Endothelial cell of umbilical vein (primary cell): ENCODE results near the gene HOXA10. TPM values are rescaled to one million over a fixed set of nuclear protein-coding genes. Genes with fewer than 3 reads are reported as not detected.
A peak's percentile ranks its signal among the peaks of the same experiment; 100 is the strongest.

Source experiments
- BruUV-seq: library from RNA; stranded (reverse); fragments of 400-500 nt; replicated peaks from 2 replicates; lab custom pipeline; 2021; lab: Mats Ljungman, UMichigan
- CTCF ChIA-PET: fragments of 300-600, 350-600 bp; sonication (Branson Sonifier 250); formaldehyde crosslinking; loops from one replicate; lab custom pipeline; 2021; ENCODE audit warnings: antibody characterized with exemption, inconsistent platforms; lab: Charles Lee
- POLR2A ChIA-PET: fragments of 300-600, 350-600 bp; sonication (Branson Sonifier 250); formaldehyde crosslinking; loops from one replicate; lab custom pipeline; 2021; ENCODE audit warnings: antibody characterized with exemption, inconsistent platforms; lab: Charles Lee
- DNase-seq: peaks from one replicate; pipeline ENCODE4 v3.0.0-alpha.2; 2011; ENCODE audit warnings: low read depth, low spot score
- FAIRE-seq: peaks from 2 replicates; lab custom pipeline; 2011; peaks lifted over from hg19 to GRCh38; lab: Jason Lieb, UNC
- H2AFZ ChIP-seq: 2 replicates; pipeline ENCODE4 v1.6.0; 2012; ENCODE audit warnings: low read depth, low read length, control low read depth, inconsistent platforms
- H3K27ac ChIP-seq: 2 replicates; pipeline ENCODE4 v1.5.1; 2011; ENCODE audit warnings: low read depth, mild to moderate bottlenecking, control low read depth, low read length, moderate library complexity; ENCODE audit not compliant: insufficient read depth
- H3K27me3 ChIP-seq, 2 experiments: 2 replicates each; pipeline versions ENCODE4 v1.6.0 to v1.6.1; 2011; ENCODE audit warnings: low read length in 2 of 2, mixed read lengths in 1 of 2; ENCODE audit not compliant: control insufficient read depth in 2 of 2, insufficient read depth in 2 of 2
- H3K36me3 ChIP-seq, 2 experiments: 2 replicates in 1 of 2; 3 replicates in 1 of 2; pipeline ENCODE4 v1.5.1; 2011; ENCODE audit warnings: low read length in 2 of 2, mild to moderate bottlenecking in 1 of 2, moderate library complexity in 1 of 2; ENCODE audit not compliant: control insufficient read depth in 2 of 2, insufficient read depth in 2 of 2; ENCODE audit errors: extremely low read depth in 1 of 2
- H3K4me1 ChIP-seq: 3 replicates; pipeline ENCODE4 v1.5.1; 2011; ENCODE audit warnings: mild to moderate bottlenecking, low read length; ENCODE audit not compliant: control insufficient read depth, insufficient read depth; ENCODE audit errors: extremely low read depth
- H3K4me2 ChIP-seq: 2 replicates; pipeline ENCODE4 v1.6.1; 2011; ENCODE audit warnings: low read length, control low read depth, mixed read lengths; ENCODE audit not compliant: insufficient read depth
- H3K4me3 ChIP-seq, 3 experiments: fragments of 200-600 bp in 1 of 3; sonication (generic), shearing (Covaris generic) in 1 of 3; replicated peaks in 1 of 3; 2 replicates each; pipeline ENCODE4 v1.5.1; 2011 to 2016; ENCODE audit warnings: control low read depth in 3 of 3, low read length in 3 of 3, mild to moderate bottlenecking in 2 of 3, inconsistent platforms in 1 of 3, low read depth in 1 of 3, moderate library complexity in 1 of 3; ENCODE audit not compliant: insufficient read depth in 1 of 3
- H3K79me2 ChIP-seq: 2 replicates; pipeline ENCODE4 v1.6.0; 2012; ENCODE audit warnings: low read length, inconsistent platforms; ENCODE audit not compliant: control insufficient read depth, insufficient read depth
- H3K9ac ChIP-seq: replicated peaks from 2 replicates; pipeline ENCODE3; 2011; ENCODE audit warnings: low read length, control low read depth; ENCODE audit not compliant: insufficient read depth; ENCODE audit errors: extremely low read depth
- H3K9me1 ChIP-seq: replicated peaks from 3 replicates; pipeline ENCODE4 v1.6.0; 2011; ENCODE audit warnings: mild to moderate bottlenecking, low read length; ENCODE audit not compliant: control insufficient read depth, insufficient read depth; ENCODE audit errors: extremely low read depth
- H3K9me3 ChIP-seq: replicated peaks from 2 replicates; pipeline ENCODE4 v1.5.1; 2012; ENCODE audit warnings: low read length, inconsistent platforms; ENCODE audit not compliant: control insufficient read depth, insufficient read depth
- H4K20me1 ChIP-seq: replicated peaks from 2 replicates; pipeline ENCODE3; 2011; ENCODE audit warnings: mild to moderate bottlenecking, low read length; ENCODE audit not compliant: control insufficient read depth, insufficient read depth; ENCODE audit errors: extremely low read depth
- FOS ChIP-seq: IDR thresholded peaks from 2 replicates; pipeline ENCODE4 v1.6.1; 2011; ENCODE audit warnings: mild to moderate bottlenecking, low read length, moderate library complexity, borderline replicate concordance; ENCODE audit not compliant: insufficient read depth
- GATA2 ChIP-seq: IDR thresholded peaks from 2 replicates; pipeline ENCODE4 v1.7.0; 2011; ENCODE audit warnings: low read depth, mild to moderate bottlenecking, moderate library complexity, mixed read lengths, low read length; ENCODE audit not compliant: insufficient read length, insufficient read depth
- JUN ChIP-seq: IDR thresholded peaks from 2 replicates; pipeline ENCODE4 v1.6.1; 2011; ENCODE audit warnings: borderline replicate concordance, low read depth; ENCODE audit not compliant: insufficient read length, insufficient read depth
- MYC ChIP-seq: IDR thresholded peaks from one replicate; pipeline ENCODE4 v1.6.1; 2011; ENCODE audit warnings: mild to moderate bottlenecking, low read depth, low read length
- POLR2A ChIP-seq: IDR thresholded peaks from 2 replicates; pipeline ENCODE4 v1.6.1; 2012; ENCODE audit warnings: low read depth, mild to moderate bottlenecking, control low read depth, low read length
- POLR2AphosphoS5 ChIP-seq: IDR thresholded peaks from 2 replicates; pipeline ENCODE4 v1.6.1; 2012; ENCODE audit warnings: low read depth, mild to moderate bottlenecking, control low read depth, low read length, moderate library complexity; ENCODE audit not compliant: insufficient read depth
- dilution Hi-C: fragments of 300-500 bp; cut with MboI; formaldehyde crosslinking; loops from one replicate; pipeline ENCODE4 v1.15.0; 2019; ENCODE audit warnings: low sequenced_read_pairs; ENCODE audit not compliant: extremely low pct_ligation_motif_present
- intact Hi-C: fragments of 100-400 bp; cut with micrococcal nuclease; formaldehyde crosslinking; loops from one replicate; pipeline ENCODE4 v1.10.0; 2022
- polyA plus RNA-seq, 4 experiments: library from polyadenylated mRNA; depleted of rRNA in 3 of 4; stranded (reverse) in 3 of 4; unstranded in 1 of 4; fragments of >200 nt; gene quantifications; 2 replicates each; pipeline versions ENCODE4 v1.2.1 to v1.2.3, GENCODE V29; 2011 to 2012; ENCODE audit warnings: missing spikeins in 1 of 4
- total RNA-seq: library from RNA; stranded (reverse); gene quantifications from 2 replicates; pipeline ENCODE4 v1.2.3, GENCODE V29; 2021
- TF ChIP-seq, protein P1 (sequence below): IDR thresholded peaks from 2 replicates; pipeline ENCODE4 v1.6.1; 2011; ENCODE audit not compliant: insufficient read depth, insufficient read length
- TF ChIP-seq, protein P2 (sequence below), 2 donors: IDR thresholded peaks; 1 replicate in 1 of 2; 2 replicates in 1 of 2; pipeline ENCODE4 v1.5.1; 2011; ENCODE audit warnings: low read length in 2 of 2, mild to moderate bottlenecking in 2 of 2, moderate library complexity in 2 of 2, control low read depth in 1 of 2, inconsistent platforms in 1 of 2, low read depth in 1 of 2; ENCODE audit not compliant: insufficient read depth in 1 of 2; ENCODE audit errors: extremely low read depth in 1 of 2

HOXA10 gene
- total and polyA plus RNA-seq, 2 donors (not counting 3 experiments of a cell fraction or from before 2014, with no cell fraction given): 24.4 to 30.3 TPM

DNA sequence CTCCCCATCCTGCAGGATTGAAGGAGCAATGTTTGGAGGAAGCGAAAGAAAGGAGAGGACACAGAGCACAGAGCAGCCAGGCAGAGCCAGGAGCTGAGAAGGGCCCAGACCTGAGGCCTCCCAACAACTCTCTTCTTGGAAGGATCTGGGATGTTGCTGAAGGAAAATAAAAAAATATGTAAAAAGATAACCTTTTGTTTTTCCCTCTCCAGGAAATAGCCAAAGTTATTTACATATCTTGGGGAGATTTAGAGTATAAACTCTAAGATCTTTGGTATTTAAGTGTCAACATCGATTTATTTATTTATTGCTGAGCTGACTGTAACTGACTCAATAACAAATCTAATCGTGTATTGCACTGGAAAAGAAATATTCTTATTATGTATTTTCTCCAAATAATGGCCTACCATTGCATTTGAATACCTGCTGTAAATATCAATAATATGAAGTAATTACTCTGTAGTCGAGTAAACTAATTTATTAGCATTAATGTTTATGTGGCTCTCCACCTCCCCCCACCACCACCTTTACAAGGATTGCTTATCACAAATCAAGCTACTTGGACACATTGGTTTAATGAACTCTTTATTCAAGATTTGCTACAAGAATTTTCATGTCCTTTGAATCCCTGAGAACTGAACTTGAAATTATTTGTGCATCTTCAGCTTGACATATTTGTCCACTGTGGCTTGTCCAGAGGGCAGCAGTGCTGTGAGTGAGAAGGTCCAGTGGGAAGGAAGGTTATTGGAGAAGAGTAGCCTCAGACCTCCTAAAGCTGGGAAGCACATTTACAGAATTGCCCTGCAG is 12.8 kb upstream of the HOXA10 start:
- Histone ChIP-seq H3K36me3 (no peaks in the 10 kb centered on the region), H4K20me1 (no peaks in the 10 kb centered on the region), H3K79me2 (peaks cover 57% of the 10 kb centered on the region), H3K4me3 (peak overlapping the region; percentile 48 to 84 (median 82)), H2AFZ (no peak overlapping the region), H3K4me1 (peaks cover 65% of the 10 kb centered on the region), H3K9me3 (no peaks in the 10 kb centered on the region), H3K27ac (peak overlapping the region; percentile 90), H3K9ac (peak overlapping the region; percentile 88), H3K9me1 (no peaks in the 10 kb centered on the region), H3K27me3 (no peaks in the 10 kb centered on the region), H3K4me2 (peak overlapping the region; percentile 82)
- POLR2A ChIA-PET: interaction anchor here (1.1 to 2.0 kb wide), 2 partner anchors 11 to 18 kb away, joined by 3 to 6 read pairs; no protein-coding TSS in a partner anchor
- CTCF ChIA-PET: interaction anchor here (0.8 to 6.0 kb wide), 14 partner anchors 8 to 910 kb away, joined by 3 to 49 read pairs (median 4); partner anchors contain the start of genes HOXA10, HOXA13 and HOXA7
- FAIRE-seq (peak; percentile 89), DNase-seq (peak; percentile 65)
- TF ChIP-seq, protein P1, sequence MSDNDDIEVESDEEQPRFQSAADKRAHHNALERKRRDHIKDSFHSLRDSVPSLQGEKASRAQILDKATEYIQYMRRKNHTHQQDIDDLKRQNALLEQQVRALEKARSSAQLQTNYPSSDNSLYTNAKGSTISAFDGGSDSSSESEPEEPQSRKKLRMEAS: no peak
- TF ChIP-seq GATA2 (no peak), POLR2AphosphoS5 (no peak), FOS (no peak), POLR2A (no peak), MYC (no peak), JUN (no peak)
- TF ChIP-seq, protein P2, sequence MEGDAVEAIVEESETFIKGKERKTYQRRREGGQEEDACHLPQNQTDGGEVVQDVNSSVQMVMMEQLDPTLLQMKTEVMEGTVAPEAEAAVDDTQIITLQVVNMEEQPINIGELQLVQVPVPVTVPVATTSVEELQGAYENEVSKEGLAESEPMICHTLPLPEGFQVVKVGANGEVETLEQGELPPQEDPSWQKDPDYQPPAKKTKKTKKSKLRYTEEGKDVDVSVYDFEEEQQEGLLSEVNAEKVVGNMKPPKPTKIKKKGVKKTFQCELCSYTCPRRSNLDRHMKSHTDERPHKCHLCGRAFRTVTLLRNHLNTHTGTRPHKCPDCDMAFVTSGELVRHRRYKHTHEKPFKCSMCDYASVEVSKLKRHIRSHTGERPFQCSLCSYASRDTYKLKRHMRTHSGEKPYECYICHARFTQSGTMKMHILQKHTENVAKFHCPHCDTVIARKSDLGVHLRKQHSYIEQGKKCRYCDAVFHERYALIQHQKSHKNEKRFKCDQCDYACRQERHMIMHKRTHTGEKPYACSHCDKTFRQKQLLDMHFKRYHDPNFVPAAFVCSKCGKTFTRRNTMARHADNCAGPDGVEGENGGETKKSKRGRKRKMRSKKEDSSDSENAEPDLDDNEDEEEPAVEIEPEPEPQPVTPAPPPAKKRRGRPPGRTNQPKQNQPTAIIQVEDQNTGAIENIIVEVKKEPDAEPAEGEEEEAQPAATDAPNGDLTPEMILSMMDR (IDR thresholded peaks at IDR 0.05; ENCODE audit: extremely low read depth in 1 of 2, insufficient read depth in 1 of 2, low read depth in 1 of 2, low read length in 2 of 2): no peak
- BruUV-seq: no TSS peak
- dilution Hi-C loops (no loop called here), intact Hi-C loops (loop anchor here (5.0 kb wide), 1 partner anchor 1330 kb away; no protein-coding TSS in a partner anchor)
